Measurements from ENCODE around the gene SPATS2L.

Gene SPATS2L

GRCh38 chr2:200418399-200418798, 111.9 kb downstream of the SPATS2L start:
- DNase-seq, result no peak

- no peak for DNase-seq
Measured at GRCh38 chr2:200419325-200419724, 112.8 kb downstream of the SPATS2L start.

GRCh38 chr2:200421270-200421669, 114.8 kb downstream of the SPATS2L start:
- DNase-seq, result no peak

- DNase-seq, result no peak
Measured at GRCh38 chr2:200422071-200422470, 115.6 kb downstream of the SPATS2L start.

GRCh38 chr2:200422532-200423261, 116.2 kb downstream of the SPATS2L start:
- no peak for DNase-seq

- DNase-seq, result no peak
Measured at GRCh38 chr2:200423541-200423940, 117.0 kb downstream of the SPATS2L start.

- no peak for DNase-seq
Measured at GRCh38 chr2:200425026-200425821, 118.7 kb downstream of the SPATS2L start.

- no peak for DNase-seq
Measured at GRCh38 chr2:200426754-200427153, 120.3 kb downstream of the SPATS2L start.

GRCh38 chr2:200428961-200429665, 122.6 kb downstream of the SPATS2L start:
- DNase-seq, result no peak

GRCh38 chr2:200430017-200430416, 123.5 kb downstream of the SPATS2L start:
- DNase-seq, result no peak

GRCh38 chr2:200431996-200432705, 125.7 kb downstream of the SPATS2L start:
- DNase-seq, result no peak

GRCh38 chr2:200435379-200435778, 128.9 kb downstream of the SPATS2L start:
- no peak for DNase-seq

GRCh38 chr2:200438251-200438650, 131.8 kb downstream of the SPATS2L start:
- DNase-seq, result no peak

GRCh38 chr2:200438846-200439245, 132.4 kb downstream of the SPATS2L start:
- no peak for DNase-seq

- DNase-seq, result no peak
Measured at GRCh38 chr2:200439981-200440380, 133.5 kb downstream of the SPATS2L start.

- DNase-seq, result no peak
Measured at GRCh38 chr2:200442471-200442870, 136.0 kb downstream of the SPATS2L start.

- no peak for DNase-seq
Measured at GRCh38 chr2:200443376-200443775, 136.9 kb downstream of the SPATS2L start.

- no peak for DNase-seq
Measured at GRCh38 chr2:200443916-200444315, 137.4 kb downstream of the SPATS2L start.

- DNase-seq, result no peak
Measured at GRCh38 chr2:200444530-200444929, 138.0 kb downstream of the SPATS2L start.

- DNase-seq, result no peak
Measured at GRCh38 chr2:200445284-200445683, 138.8 kb downstream of the SPATS2L start.

- no peak for DNase-seq
Measured at GRCh38 chr2:200446612-200447011, 140.1 kb downstream of the SPATS2L start.

- DNase-seq, result no peak
Measured at GRCh38 chr2:200447139-200447855, 140.8 kb downstream of the SPATS2L start.

All from NCI-H187 treated with DMSO at 0.1 percent for 48 hours (cell line).